HK-2 (cell line): ENCODE data around the gene GPR87.
A peak's percentile ranks its signal among the peaks of the same experiment; 100 is the strongest.

Source experiments
- DNase-seq: peaks from one replicate; pipeline ENCODE4 v3.0.0-alpha.2; 2018; ENCODE audit not compliant: unreplicated experiment

GPR87 gene

DNA sequence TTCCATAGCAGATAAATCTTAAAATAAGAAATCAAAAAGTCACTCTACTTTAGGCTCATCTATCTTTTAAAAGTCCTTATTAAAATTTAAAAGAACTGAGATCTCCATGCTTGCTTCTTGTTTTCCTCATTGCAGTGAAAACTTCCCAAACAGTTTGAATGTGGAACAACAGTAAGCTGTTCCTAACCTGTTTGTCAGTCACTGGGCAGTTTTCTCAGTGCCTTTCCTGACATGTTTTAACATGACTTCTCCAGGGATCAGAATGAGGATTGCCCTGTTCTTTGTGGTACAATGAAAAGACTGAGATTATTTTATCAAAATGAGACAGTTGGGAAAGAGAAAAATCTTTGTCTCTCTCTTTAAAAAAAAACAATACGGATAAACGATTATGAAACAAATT is 774 bp downstream of the GPR87 start:
- DNase-seq: no peak

DNA sequence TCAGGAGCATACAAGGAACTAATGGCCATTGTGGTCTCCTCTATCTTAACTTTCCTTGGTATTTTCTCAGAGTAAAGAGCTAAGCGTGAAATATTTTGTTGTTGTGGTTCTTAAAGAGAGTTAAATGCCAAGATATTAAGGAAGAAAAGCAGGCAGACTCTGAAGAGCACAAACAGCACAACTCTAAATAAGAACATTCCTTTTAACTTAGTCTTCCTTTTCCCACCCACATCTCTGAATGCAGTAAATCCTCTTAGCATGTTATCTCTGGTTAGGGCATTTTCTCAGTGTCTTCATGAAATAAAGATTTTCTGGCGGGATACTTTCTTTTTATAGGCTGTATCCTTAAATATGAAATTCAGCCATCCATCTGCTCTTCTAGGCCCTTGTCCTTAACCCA is 1.5 kb downstream of the GPR87 start:
- no peak for DNase-seq

GRCh38 chr3:151314593-151314992 is 2.0 kb downstream of the GPR87 start:
- no peak for DNase-seq

DNA sequence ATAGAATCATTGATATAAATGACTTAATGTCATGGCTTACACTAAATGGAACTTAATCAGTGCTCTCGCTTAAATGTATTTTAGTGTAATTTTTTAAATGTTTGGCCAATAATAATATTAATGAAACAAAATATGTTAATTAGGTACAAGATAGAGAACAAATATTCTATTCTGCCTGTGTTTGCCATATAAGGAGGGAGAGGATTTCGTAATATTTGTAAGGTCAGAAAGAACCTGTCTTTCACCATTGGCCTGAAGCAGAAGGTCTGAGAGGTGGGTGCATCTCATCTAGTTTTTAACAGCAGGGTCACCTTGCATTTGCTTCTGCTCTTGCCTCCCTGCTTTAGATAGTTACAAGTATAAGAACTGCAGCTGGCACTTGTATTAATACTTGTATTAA is 2.5 kb downstream of the GPR87 start:
- no peak for DNase-seq

DNA sequence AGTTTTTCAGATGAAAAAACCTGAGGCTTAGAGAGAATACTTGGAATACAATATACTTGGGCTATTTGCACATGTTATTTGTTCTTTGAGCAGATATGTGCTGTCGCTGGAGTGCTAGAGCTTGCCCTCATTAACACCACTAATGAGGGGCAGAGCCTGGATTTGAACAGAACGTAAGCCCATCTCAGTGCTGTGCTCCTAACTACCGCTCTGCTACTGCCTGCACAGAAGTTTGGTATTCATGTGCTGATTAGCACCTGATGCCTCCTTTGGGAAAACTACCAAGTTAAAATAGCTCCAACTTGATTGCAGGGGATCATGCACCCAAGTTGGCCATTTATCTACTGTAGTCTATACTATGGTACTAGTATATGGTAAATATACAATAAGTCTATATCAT is 3.6 kb downstream of the GPR87 start:
- no peak for DNase-seq

DNA sequence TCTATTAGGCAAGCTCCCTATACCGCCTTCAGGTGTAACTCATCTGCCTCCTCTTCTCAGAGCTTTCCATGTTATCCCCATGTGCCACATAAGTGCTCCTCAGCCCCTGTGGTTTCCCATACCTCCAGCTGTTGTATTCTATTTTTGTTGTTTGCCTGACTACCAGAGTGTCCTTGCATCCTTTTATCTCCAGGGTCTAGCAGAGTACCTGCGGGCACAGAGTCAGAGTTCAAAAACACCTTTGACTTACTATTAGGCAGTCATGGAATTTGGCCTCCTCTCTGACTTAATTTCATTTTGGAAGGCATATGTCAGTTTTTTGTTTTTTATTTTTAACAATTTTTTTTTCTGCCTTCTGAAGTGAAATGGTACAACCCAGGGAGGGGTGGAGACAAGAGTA is 7.1 kb downstream of the GPR87 start:
- DNase-seq: no peak

GRCh38 chr3:151307583-151308488 is 8.8 kb downstream of the GPR87 start:
- DNase-seq: no peak

- no peak for DNase-seq
Measured at GRCh38 chr3:151307131-151307530, 9.5 kb downstream of the GPR87 start.

- no peak for DNase-seq
Measured at GRCh38 chr3:151306168-151306810, 10.3 kb downstream of the GPR87 start.

- no peak for DNase-seq
Measured at GRCh38 chr3:151305775-151306151, 10.9 kb downstream of the GPR87 start.

- DNase-seq: peak; percentile 88
Measured at GRCh38 chr3:151305060-151305774, 11.4 kb downstream of the GPR87 start.

DNA sequence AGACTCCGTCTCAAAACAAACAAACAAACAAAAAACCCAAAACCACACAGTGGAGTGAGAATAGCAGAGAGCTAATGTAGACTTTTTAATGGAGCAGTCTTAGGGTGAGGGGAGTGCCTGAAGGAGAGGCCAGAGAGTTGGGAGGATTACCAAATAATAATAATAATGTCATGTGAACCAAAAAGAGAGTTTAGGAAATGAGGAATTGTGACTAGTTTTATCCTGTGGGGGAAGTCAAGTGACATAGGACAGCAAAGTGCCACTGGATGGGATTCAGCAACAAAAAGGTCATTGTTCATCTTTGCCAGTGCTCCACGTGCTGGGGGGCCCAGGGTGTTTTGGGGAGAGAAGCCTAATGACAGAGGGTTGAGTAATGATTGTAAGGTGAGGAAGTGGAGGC is 12.9 kb downstream of the GPR87 start:
- no peak for DNase-seq

GRCh38 chr3:151301787-151302186 is 14.8 kb downstream of the GPR87 start:
- no peak for DNase-seq

DNA sequence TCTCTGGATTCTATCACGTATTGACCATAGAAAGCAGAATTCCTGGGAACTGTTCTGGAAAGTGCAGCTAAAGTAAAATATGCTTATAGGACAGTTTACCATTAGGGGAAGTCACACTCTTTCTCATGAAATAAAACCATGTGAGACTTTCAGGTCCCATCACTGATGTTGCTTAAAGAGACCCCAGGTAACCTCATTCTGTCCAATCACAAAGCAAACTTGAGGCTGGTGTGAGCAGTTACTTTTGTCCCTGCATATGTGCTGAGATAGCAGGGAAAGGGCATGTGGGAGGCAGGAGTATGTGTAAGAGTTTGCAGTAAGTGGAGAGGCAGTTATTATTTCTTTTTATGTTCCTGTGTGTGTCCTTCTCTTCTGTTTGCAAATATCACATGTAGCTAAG is 16.1 kb downstream of the GPR87 start:
- no peak for DNase-seq

GRCh38 chr3:151299006-151299405 is 17.6 kb downstream of the GPR87 start:
- DNase-seq: no peak

- DNase-seq: no peak
Measured at GRCh38 chr3:151297429-151297828, 19.2 kb downstream of the GPR87 start.

GRCh38 chr3:151296226-151296625 is 20.4 kb downstream of the GPR87 start:
- DNase-seq: no peak

DNA sequence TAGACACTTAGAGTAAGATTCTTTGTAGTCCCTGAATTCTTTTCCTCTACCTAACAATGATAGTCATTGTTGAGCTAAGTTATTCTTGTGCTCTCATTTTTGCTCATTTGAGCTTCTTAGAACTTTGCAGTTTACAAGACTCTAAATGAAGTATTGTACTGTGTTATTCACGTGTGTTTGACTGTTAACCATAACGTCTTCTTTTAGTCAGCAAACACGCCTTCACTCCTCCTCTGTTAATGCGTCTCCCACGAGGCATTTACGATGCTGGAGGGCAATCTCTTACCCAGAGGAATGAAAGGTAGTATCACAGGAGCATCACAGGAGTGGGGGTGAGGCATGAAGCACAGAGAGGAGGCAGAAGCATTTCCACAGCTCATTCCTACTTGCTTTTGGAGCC is 23.5 kb downstream of the GPR87 start:
- DNase-seq: no peak

GRCh38 chr3:151290673-151291072 is 25.9 kb downstream of the GPR87 start:
- DNase-seq: no peak

DNA sequence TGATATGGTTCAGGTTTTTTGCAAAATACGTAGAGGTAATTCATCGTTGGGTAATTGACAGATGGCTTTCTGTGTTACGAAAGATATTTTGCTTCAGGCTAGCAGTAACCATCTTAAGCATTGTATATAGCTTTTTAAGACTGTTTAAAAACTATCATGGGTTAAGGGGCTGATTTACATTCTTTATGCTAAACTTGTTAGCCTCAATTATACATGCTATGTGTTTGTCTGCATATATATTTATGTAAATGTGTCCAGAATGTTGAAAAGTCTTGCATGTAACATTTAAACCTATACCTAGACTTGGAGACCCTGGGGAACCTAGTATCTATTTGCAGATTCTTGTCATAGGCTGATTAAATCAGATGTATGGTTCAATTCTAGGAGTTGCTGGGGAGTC is 27.2 kb downstream of the GPR87 start:
- DNase-seq: no peak

DNA sequence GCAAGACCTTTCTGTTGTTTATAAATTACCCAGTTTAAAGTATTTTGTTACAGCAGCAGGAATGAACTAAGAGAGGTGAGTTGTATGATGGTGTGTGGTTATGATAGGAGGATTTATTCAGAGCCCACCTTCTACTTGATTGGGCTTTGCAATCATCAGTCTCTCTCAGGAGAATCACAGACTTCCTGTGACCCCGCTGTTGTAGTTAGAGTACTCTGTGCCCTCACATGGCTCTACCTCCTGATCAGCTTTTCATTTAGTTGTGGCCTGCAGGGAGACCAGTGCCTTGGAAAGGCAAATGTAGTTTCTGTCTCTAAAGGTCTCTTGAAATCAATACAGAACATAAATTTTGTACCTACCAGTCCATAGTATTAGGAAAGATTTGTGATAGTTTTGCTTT is 30.7 kb downstream of the GPR87 start:
- no peak for DNase-seq

DNA sequence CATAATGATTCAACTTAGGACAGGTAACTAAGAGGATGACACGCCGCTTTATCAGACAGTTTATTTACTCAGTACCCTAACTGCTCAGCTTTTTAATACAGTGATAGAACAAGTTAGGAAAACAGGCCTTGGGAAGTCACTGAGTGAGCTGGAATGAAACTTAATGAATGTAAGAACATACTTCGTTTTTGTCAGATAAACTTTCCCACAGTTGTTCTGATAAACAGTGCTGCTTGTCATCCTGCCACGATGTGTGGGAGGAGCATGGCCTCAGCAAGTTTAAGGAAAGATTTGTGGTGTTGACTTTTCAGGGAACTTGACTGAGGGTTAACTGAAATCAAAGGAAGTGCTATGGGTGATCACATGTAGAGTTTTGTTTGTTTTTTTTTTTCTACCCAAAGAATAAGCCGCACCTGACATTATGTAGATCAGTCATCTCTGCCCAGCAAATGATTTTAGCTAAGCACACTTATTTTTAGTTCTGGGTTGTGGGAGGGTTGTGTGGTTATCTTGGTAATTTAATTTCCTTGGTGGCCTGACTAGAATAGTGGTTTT is 32.6 kb downstream of the GPR87 start:
- DNase-seq: no peak

- no peak for DNase-seq
Measured at GRCh38 chr3:151283387-151283786, 33.2 kb downstream of the GPR87 start.
